Measurements from ENCODE around the gene SLC9C1. TPM values are rescaled to one million over a fixed set of nuclear protein-coding genes. Genes with fewer than 3 reads are reported as not detected.

The SLC9C1 gene
- total RNA-seq, 1 experiment from 2014 or later = 0.79 TPM

GRCh38 chr3:112123548-112123947 is 170.5 kb downstream of the SLC9C1 start (continued):
- TF ChIP-seq TCF7L2 (IDR thresholded peaks at IDR 0.05; ENCODE audit: borderline replicate concordance, extremely low read depth, insufficient read depth, insufficient read length) (no peak), ZNF274 (IDR thresholded peaks at IDR 0.05; ENCODE audit: low read depth, low read length) (no peak), SP1 (IDR thresholded peaks at IDR 0.05; ENCODE audit: low read depth) (no peak), SRF (IDR thresholded peaks at IDR 0.05; ENCODE audit: low read depth) (no peak), ZFX (IDR thresholded peaks at IDR 0.05) (no peak), ELF1 (IDR thresholded peaks at IDR 0.05; ENCODE audit: borderline replicate concordance, low read depth) (no peak)

DNA sequence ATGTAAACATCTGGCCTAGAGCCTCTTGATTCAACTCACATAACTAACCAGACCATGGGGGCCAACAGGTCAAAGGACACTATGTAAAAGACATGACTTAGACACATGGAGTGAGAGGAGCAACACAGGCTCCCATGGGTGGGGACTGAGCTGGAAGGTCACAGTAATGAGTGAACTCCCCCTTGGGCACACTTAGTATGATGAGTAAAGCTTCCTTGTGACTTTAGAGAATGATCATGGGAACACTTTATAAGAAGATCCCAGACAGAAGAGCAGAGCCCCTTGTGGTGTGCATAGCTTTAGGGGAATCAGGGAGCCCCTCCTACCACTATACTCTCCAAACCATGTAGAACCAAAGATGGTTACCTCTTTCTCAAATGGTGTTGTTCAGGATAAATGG is 171.1 kb downstream of the SLC9C1 start:
- Histone ChIP-seq H3K4me2 (ENCODE audit: low read length) (no peak overlapping the region), H3K27me3 (ENCODE audit: insufficient read depth, low read length) (no peaks in the 10 kb centered on the region), H3K4me1 (ENCODE audit: control insufficient read depth in 1 of 2, insufficient read depth in 2 of 2, low read length in 2 of 2) (no peaks in the 10 kb centered on the region), H2AFZ (ENCODE audit: low read depth, low read length, poor library complexity, severe bottlenecking) (no peak overlapping the region), H3K9me3 (ENCODE audit: control insufficient read depth in 1 of 2, insufficient read depth in 1 of 2, low read depth in 1 of 2, low read length in 2 of 2) (no peaks in the 10 kb centered on the region), H3K36me3 (ENCODE audit: control insufficient read depth in 1 of 2, insufficient read depth in 2 of 2, low read length in 2 of 2) (peaks cover 8 to 10% of the 10 kb centered on the region in 2 experiments; a peak in 2 of 4 replicates), H4K20me1 (ENCODE audit: insufficient read depth) (no peaks in the 10 kb centered on the region), H3K9me2 (ENCODE audit: insufficient read depth) (no peaks in the 10 kb centered on the region), H3K27ac (ENCODE audit: low read depth, low read length) (no peak overlapping the region), H3K79me2 (ENCODE audit: insufficient read depth, low read length) (no peaks in the 10 kb centered on the region), H3K9ac (ENCODE audit: low read length) (no peak overlapping the region), H3K4me3 (replicated peaks in 1 of 2; ENCODE audit: low read depth in 1 of 2, low read length in 2 of 2) (no peak overlapping the region)
- intact Hi-C loops (cut with micrococcal nuclease) = no loop called here
- CTCF ChIA-PET = interaction anchor here (1.1 kb wide), 1 partner anchor 11 kb away, joined by 3 read pairs; no protein-coding TSS in a partner anchor
- RAD21 ChIA-PET (ENCODE audit: low non-redundant PET in 1 of 2, low total read pairs in 2 of 2, uncharacterized antibody in 2 of 2, unreplicated experiment in 2 of 2) = no interaction called here
- POLR2A ChIA-PET = no interaction called here
- no TSS peak for BruUV-seq (replicated peaks)
- DNase-seq (ENCODE audit: low read depth, low spot score) (no peak), ATAC-seq (no peak)
- no peak for TF ChIP-seq CEBPB (IDR thresholded peaks at IDR 0.05; ENCODE audit: low read depth)

Data from HCT116 (cell line).